Mesodermal cell (in vitro differentiated cells): ENCODE results near the gene NYNRIN. TPM values are rescaled to one million over a fixed set of nuclear protein-coding genes. Genes with fewer than 3 reads are reported as not detected.
"Not testable (repeated sequence)": the region's sequence is repeated elsewhere in the genome, so short reads cannot be mapped to it uniquely, and the experiment has no call there.

ENCODE experiments used
- H3K27ac ChIP-seq: 2 replicates; pipeline ENCODE4 v1.7.0; 2013; ENCODE audit warnings: mild to moderate bottlenecking, low read depth, low read length, moderate library complexity; ENCODE audit not compliant: severe bottlenecking
- H3K36me3 ChIP-seq: 2 replicates; pipeline ENCODE4 v1.7.1; 2013; ENCODE audit warnings: mild to moderate bottlenecking, low read length, moderate library complexity; ENCODE audit not compliant: control insufficient read depth, insufficient read depth
- H3K4me1 ChIP-seq: one replicate; pipeline ENCODE4 v1.7.1; 2013; ENCODE audit warnings: mild to moderate bottlenecking, low read length; ENCODE audit not compliant: insufficient read depth, control insufficient read depth, poor library complexity, severe bottlenecking
- H3K4me3 ChIP-seq: 2 replicates; pipeline ENCODE4 v1.7.0; 2013; ENCODE audit warnings: low read length, control low read depth, mild to moderate bottlenecking; ENCODE audit not compliant: insufficient read depth, poor library complexity, severe bottlenecking; ENCODE audit errors: extremely low read depth
- H3K9me3 ChIP-seq: 2 replicates; pipeline ENCODE4 v1.7.1; 2013; ENCODE audit warnings: mild to moderate bottlenecking, low read length, moderate library complexity; ENCODE audit not compliant: control insufficient read depth
- WGBS, 2 experiments: methylation state at CpG; one replicate each; pipeline ENCODE4 v1.1.5; 2013; ENCODE audit warnings: missing lambda C conversion rate in 2 of 2; ENCODE audit not compliant: insufficient coverage in 2 of 2; 5-methylcytosine and 5-hydroxymethylcytosine counted together
- polyA plus RNA-seq, 2 experiments: library from polyadenylated mRNA; stranded (reverse); fragments of 50-300 nt; gene quantifications; one replicate each; pipeline ENCODE4 v1.2.3, GENCODE V29; 2013

The NYNRIN gene
- 33.2 TPM for polyA plus RNA-seq (2013, experiment 1 of 2)
- 28.2 TPM for polyA plus RNA-seq (2013, experiment 2 of 2)

DNA sequence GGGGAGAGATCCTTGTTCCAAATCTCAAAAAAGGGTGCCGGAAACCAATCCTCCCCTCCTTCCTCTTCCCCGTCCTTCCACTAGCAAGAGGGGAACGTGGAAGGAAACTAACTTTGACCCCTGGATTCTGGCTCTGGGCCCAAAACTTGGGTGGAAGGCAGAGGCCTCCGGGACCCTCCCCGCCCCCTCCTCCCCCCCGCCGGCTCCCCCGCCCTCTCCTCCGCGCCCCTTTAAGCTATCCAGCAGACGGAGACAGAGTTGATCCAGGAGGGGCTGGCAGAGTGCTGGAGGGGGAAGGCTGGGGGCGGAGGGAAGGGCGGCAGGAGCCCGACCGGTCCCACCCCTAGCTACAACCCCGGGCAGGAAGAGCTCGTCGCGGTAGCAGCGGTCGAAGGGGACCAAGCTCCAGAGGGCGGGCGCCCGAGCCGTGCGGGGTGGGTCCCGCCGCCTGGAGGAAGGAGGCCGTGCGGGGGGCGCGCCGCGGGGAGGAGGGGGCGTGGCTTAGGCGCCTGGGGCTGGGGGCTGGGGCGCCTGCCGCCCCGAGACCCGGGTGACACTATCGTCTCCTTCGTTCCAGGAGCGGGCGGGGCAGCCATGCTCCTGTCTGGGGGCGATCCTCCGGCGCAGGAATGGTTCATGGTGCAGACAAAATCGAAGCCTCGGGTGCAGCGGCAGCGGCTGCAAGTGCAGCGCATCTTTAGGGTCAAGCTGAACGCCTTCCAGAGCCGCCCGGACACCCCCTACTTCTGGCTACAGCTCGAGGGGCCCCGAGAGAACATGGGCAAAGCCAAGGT, at the start of gene NYNRIN:
NYNRIN (plus strand) TSS at position 351 of the 794 bp plus-strand sequence; CDS start at position 595, 244 bp downstream.
- no peaks in the 10 kb centered on the region for H3K36me3 ChIP-seq
- H3K27ac ChIP-seq: peak within 1 kb of the TSS; percentile 54
- H3K4me3 ChIP-seq: peak within 1 kb of the TSS; percentile 63
- 0% methylated on average over 19 to 20 of the region's 57 CpGs for WGBS, 2 experiments
- H3K4me1 ChIP-seq: peaks cover 23% of the 10 kb centered on the region
- H3K9me3 ChIP-seq: no peaks in the 10 kb centered on the region

DNA sequence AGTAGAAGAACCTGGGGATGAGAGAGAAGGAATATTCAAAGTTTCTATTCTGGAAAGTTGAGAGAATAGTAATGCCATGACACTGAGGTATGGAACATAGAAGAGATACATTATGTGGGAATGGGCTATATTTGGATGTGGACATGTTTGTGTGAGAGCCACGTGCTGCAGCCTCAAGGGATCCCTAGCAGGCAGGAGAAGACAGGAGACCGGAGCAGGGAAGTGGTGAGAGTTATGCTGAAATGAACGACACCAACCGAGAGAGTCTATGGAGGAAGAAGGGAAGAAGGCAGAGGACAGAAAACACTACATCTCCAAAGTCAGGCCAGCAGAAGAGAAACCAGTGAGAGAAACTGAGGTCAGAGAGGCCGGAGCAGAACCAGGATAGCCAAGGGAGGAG, 49.1 kb upstream of the NYNRIN start:
- H3K4me3 ChIP-seq: no peak overlapping the region
- no peak overlapping the region for H3K27ac ChIP-seq
- 57 to 73% methylated on average over 5 of the region's 5 CpGs for WGBS, 2 experiments
- no peaks in the 10 kb centered on the region for H3K9me3 ChIP-seq
- no peaks in the 10 kb centered on the region for H3K4me1 ChIP-seq
- no peaks in the 10 kb centered on the region for H3K36me3 ChIP-seq

DNA sequence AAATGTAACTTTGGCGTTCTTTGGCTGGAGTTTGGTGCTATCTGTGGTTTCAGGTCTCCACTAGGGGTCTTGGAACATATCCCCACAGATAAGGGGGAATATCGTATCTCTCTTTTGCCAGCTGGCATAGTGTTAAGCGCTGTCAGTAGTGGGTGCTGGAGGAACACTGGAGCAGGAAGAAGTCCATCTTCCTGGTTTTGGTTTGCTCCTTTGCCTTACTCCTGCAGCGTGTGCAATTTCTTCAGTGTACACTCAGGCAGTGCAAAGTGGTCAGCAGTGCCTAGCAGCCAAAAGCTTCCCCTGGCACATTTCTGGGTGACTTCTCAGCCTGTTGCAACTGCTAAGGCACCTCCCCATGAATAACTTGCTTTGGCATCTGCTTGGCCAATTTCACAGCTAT, 47.3 kb upstream of the NYNRIN start:
- Histone ChIP-seq H3K4me3 (no peak overlapping the region), H3K27ac (no peak overlapping the region), H3K36me3 (no peaks in the 10 kb centered on the region), H3K4me1 (no peaks in the 10 kb centered on the region), H3K9me3 (no peaks in the 10 kb centered on the region)
- WGBS, 2 experiments: 18 to 30% methylated on average over 3 to 4 of the region's 4 CpGs

DNA sequence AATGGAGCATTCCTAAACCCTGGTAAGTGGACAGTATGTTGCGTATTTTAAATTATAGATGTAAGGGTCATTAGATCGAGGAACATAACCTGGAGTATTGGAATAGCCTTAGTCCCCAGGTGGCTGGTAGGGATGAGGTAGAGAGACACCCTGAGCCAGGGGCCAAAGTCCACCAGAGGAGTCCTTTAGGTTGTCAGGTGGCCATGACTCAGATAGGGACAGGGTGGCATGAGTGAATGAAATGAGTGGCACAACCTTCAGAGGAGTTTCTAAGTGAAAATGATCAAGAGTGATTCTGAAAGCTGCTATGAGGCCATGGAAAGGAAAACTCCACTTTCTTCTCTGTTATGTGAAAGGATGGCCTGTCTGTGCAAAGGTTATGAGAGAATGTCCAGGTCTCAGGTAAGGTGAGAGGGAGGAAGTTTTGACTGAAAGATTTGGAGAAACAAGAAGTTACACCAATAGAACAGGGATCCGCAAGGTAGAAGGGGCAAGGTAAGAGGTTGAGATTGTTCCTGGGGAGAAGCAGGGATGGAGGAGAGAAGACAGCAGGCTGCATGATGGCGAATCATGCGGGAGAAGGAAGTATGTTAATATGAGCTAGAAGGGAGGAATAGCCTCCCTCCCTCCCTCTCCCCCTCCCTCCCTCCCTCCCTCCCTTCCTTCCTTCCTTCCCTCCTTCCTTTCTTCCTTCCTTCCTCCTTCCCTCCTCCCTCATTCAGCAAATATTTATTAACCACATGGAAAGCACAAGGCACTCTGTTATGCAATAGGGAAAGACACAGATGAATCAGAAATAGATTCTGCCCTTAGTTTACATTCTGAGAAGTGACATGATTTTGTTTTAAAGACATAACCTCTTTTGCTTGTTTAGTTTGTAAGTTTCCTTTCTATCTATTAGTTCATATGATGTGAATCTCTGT, 45.0 kb upstream of the NYNRIN start:
- Histone ChIP-seq H3K4me3 (no peak overlapping the region), H3K36me3 (no peaks in the 10 kb centered on the region), H3K27ac (no peak overlapping the region), H3K4me1 (no peaks in the 10 kb centered on the region), H3K9me3 (no peaks in the 10 kb centered on the region)
- 90 to 92% methylated on average over 3 of the region's 5 CpGs for WGBS, 2 experiments

DNA sequence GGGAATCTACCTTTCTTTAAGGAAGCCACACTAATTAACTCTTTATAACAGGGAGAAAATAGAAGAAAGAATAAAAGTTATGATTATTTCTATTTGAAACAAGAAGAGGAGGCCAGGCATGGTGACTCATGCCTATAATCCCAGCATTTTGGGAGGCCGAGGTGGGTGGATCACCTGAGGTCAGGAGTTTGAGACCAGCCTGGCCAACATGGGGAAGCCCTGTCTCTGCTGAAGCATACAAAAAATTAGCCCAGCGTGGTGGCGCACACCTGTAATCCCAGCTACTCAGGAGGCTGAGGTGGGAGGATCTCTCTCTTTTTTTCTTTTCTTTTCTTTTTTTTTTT, 44.3 kb upstream of the NYNRIN start:
- not testable (repeated sequence) for H3K9me3 ChIP-seq, H3K36me3 ChIP-seq, H3K4me1 ChIP-seq, H3K27ac ChIP-seq, H3K4me3 ChIP-seq
- WGBS, 2 experiments: 80% methylated on average over 1 of the region's 3 CpGs; no CpG with 5 or more reads in 1 of the 2 experiments

DNA sequence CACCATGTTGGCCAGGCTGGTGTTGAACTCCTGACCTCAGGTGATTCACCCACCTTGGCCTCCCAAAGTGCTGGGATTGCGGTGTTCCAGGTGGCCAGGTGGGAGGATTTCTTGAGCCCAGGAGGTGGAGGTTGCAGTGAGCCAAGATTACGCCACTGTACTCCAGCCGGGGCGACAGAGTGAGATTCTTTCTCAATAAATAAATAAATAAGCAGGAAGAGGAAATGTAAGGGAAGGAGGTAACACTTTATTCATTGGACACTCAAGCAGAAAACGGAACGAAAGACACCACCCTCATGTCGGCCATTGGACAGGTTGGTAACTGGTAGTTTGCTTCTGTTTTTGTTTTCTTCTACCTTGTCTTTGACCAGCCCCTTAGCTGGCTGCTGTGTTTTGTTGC, 43.8 kb upstream of the NYNRIN start:
- no peak overlapping the region for H3K27ac ChIP-seq
- no peaks in the 10 kb centered on the region for H3K9me3 ChIP-seq
- no peak overlapping the region for H3K4me3 ChIP-seq
- no peaks in the 10 kb centered on the region for H3K4me1 ChIP-seq
- no peaks in the 10 kb centered on the region for H3K36me3 ChIP-seq
- WGBS, 2 experiments: 79 to 91% methylated on average over 3 to 4 of the region's 7 CpGs

DNA sequence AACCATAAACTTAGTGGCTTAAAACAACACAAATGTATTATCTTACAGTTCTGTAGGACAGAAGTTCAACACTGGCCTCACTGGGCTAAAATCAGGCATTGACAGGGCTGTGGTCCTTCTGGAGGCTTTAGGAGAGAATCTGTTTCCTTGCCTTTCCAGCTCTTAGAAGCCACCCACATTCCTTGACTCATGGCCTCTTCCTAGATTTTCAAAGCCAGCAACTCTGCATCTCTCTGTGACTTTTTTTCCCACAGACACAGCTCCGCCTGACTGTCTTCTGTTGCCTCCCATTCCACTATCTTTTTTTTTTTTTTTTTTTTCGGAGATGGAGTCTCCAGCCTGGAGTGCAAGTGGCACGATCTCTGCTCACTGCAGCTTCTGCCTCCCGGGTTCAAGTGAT, 42.6 kb upstream of the NYNRIN start:
- no peak overlapping the region for H3K27ac ChIP-seq
- H3K36me3 ChIP-seq: no peaks in the 10 kb centered on the region
- 95% methylated on average over 3 of the region's 4 CpGs; no CpG with 5 or more reads in 1 of the 2 experiments for WGBS, 2 experiments
- H3K9me3 ChIP-seq: no peaks in the 10 kb centered on the region
- H3K4me3 ChIP-seq: no peak overlapping the region
- no peaks in the 10 kb centered on the region for H3K4me1 ChIP-seq

DNA sequence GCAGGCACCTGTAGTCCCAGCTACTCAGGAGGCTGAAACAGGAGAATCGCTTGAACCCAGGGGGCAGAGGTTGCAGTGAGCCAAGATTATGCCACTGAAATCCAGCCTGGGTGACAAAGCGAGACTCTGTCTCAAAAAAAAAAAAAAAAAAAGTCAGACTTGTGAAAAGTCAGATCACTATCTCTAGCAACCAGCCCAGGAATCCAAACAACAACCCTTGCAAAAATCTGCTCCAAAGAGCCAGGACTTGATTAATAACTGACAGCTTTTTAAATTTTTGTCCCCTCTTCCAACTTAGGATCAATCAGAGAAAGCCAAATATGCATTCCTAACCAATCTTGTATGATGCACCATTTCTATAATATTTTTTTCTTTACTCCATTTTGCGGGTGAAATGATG, 38.5 kb upstream of the NYNRIN start:
- H3K27ac ChIP-seq: no peak overlapping the region
- H3K36me3 ChIP-seq: no peaks in the 10 kb centered on the region
- peaks cover 4% of the 10 kb centered on the region for H3K4me1 ChIP-seq
- 88 to 90% methylated on average over 1 to 2 of the region's 3 CpGs for WGBS, 2 experiments
- no peak overlapping the region for H3K4me3 ChIP-seq
- H3K9me3 ChIP-seq: no peaks in the 10 kb centered on the region

DNA sequence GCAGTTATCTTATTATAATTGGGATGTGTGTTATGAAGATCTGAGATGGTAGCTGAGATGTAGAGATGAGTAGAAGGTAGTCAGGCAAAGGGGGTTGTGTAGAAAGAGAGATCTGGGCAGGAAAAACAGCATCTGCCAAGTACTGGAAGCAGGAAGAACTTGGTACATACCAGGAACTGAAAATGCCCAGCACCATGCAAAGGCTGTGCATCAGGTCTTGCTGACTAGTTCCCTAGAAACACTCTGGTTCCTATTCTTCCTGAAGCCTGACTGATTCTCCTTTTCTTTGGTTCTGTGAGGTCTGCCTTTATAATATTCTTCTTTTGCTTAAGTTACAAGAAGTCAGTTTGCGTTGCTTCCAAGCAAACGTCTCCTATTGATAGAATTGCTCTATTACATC, 37.5 kb upstream of the NYNRIN start:
- Histone ChIP-seq H3K9me3 (no peaks in the 10 kb centered on the region), H3K4me3 (no peak overlapping the region), H3K4me1 (peaks cover 5% of the 10 kb centered on the region), H3K36me3 (no peaks in the 10 kb centered on the region), H3K27ac (no peak overlapping the region)
- WGBS, 2 experiments: no CpG with 5 or more reads among the region's 2 CpGs

DNA sequence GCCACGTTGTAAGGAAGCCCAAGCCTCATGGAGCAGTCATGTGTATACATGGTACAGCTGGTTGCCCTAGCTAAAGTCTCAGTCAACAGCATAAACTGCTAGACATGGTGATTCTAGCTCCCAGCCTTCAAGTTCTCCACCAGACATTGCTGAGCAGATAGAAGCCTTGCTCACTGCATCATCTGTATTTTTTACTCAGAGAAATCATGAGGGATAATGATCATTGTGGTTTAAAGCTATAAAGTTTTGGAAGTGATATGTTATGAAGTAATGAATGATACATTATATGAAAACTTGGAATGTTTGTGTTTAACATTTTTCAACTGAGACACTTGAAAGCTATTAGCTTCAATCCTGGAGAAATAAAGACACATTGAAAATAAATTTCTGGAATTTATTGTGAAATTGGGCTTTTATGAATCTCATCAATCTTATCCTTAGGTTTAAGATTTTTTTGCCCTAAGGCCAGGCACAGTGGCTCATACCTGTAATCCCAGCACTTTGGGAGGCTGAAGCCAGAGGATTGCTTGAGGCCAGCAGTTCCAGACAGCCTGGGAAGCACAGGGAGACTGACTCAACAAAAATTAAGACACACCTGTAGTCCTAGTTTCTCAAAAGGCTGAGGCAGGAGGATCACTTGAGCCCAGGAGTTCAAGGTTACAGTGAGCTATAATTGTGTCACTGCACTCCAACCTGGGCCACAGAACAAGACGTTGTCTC, 36.4 kb upstream of the NYNRIN start:
- WGBS, 2 experiments: 0 to 31% methylated on average over 1 of the region's 2 CpGs
- Histone ChIP-seq H3K36me3 (no peaks in the 10 kb centered on the region), H3K4me3 (no peak overlapping the region), H3K27ac (no peak overlapping the region), H3K4me1 (peaks cover 5% of the 10 kb centered on the region), H3K9me3 (no peaks in the 10 kb centered on the region)
